CD4-positive, alpha-beta T cell treated with Interleukin-6 for 4 hours (primary cell): ENCODE results near the gene KCNN3.

Experiments
- DNase-seq: peaks from one replicate; pipeline ENCODE4 v3.0.0-alpha.2; 2020; ENCODE audit warnings: mixed read lengths

The KCNN3 gene

DNA sequence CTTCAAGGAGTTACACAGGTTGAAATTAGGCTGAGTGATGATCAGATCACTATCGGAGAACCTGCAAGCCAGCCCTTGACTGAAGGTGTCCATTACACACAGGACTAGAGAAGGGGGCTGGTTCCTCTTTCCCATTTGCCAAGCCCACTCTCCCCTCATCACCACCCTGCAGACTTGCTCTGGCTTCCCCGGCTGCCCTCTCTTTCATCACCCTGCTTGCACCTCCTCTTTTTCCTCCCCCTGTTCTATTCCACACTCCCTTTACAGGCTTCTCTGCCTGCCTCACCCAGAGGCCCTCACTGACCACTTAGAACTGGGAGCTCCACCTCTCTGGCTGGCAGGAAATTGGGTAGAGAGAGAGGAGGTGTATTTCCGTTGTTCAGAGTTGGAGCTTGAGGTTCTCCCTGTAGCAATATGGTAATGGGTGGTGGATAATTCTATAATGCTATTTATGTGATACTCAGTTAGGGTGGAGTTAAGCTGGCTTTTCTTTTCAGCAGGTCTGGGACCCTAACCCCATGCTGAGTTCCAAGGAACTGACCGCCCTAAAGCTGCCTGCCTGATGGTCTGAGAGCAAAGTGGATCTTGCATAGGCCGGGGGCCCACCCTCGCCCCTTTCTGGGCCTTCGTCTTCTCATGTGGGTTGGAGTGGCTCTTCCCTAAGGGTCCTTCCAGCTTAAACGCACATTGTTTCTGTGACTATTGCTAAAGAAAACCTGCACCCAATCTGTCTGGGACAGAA is 150.3 kb downstream of the KCNN3 start:
- no peak for DNase-seq

- no peak for DNase-seq
Observed at GRCh38 chr1:154718566-154718965, 151.5 kb downstream of the KCNN3 start.

GRCh38 chr1:154717528-154717924 is 152.6 kb downstream of the KCNN3 start:
- no peak for DNase-seq

DNA sequence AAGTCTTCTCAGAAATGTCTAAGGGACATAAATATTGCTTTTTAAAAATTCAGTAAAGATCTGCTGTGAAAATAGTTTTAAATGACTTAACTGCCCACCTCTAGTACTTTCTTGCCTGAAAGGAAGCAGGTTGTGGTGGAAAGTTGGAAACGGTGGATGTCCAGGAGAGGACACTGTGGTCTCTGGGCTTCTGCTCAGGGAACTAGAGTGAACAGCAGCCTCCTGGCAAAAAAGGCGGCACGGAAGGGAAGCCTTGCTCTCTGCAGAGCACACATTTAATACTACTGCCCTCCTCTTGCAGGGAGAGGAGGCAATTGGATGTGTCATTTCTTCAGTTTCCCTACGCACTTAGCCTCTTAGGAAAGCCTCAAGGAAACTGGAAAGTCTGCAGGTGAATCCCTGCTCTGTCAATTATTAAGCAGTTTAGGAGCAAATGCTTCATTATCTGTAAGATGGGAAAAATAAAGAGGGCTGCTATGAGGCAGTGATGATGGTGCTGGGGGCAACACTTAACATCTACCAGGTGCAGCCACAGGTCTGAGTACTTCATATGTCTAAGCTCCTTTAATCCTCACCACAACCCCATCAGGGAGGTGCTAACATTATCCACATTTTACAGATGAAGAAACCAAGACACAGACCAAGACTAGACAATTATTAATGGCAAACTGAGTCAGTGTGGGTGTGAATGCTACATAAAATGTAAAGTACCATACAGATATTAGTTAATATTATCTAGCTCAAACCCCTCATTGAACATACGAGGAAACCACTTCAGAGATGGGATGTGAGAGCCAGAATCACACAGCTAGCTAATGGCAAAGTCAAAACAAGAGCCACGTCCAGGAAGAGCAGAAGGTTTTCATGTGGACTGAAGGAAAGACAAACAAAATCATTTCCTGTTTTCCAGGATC is 153.2 kb downstream of the KCNN3 start:
- no peak for DNase-seq

DNA sequence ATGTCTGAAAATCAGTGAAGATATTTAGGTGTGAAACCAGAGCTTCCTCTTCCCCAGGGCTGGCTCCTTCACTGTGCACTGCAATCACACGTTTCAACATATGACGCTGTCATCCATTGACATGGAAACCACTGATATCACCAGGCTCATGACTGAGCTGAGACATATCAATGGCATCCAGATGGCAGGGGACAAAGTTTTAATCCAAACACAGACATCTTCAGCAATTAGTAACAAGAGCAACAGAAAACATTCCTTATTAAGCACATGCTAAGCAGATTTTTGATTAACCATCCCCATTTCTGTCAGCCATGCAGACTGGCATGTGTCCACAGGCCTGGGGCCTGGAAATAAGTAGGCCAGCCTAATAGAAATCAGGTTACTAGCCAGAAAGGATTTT is 154.1 kb downstream of the KCNN3 start:
- no peak for DNase-seq

GRCh38 chr1:154715385-154715784 is 154.7 kb downstream of the KCNN3 start:
- no peak for DNase-seq

- no peak for DNase-seq
Observed at GRCh38 chr1:154714638-154715037, 155.4 kb downstream of the KCNN3 start.

- no peak for DNase-seq
Observed at GRCh38 chr1:154714052-154714623, 155.9 kb downstream of the KCNN3 start.

DNA sequence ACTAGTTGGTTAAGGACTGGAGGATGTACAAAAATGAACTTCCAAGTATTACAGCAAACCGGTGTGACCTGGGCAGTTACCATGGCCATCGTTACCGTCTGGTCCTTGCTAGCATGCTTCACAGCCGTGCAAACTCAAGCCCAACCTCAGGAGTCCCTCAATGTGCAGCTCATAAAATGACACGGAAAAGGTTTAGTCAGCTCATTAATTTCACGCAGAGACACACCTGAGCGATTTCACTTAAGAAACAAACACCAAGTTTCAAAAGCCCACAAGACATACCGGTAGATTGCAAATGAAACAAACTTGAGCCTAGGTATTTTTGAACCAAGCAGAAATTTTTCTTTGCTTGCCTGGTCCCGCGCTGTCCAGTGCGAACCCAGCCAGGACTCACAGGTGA is 157.1 kb downstream of the KCNN3 start:
- no peak for DNase-seq

DNA sequence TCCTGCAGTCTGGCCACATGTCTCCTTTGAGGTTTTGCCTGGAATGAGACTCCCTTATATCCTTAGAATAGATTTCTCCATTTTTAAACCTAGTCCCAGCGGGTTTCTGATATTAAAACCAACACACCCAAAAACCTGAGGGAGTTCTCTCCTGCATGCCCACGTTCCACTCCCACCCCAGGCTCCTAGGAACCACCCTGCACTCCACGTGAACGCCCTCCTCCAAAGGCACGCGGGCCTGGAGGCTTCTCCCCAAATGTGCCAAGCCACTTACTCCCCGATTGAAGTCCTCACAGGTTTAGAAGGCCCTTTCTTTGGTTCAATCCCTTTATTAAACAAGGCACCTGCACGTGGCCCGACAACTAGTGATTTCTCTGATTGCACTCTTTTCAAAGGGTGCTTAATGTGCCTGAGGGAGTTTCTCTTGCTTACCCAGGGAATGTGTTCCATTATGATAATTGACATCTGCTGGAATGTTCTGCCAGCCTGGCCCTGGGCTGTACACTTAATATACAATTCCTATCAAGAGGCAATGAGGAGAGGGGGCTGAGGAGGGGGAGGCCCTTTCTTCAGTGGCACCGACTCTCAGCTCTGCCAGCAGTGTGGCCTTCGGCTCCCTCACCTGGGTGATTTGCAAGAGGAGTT is 157.8 kb downstream of the KCNN3 start:
- no peak for DNase-seq

GRCh38 chr1:154711416-154711815 is 158.7 kb downstream of the KCNN3 start:
- no peak for DNase-seq

DNA sequence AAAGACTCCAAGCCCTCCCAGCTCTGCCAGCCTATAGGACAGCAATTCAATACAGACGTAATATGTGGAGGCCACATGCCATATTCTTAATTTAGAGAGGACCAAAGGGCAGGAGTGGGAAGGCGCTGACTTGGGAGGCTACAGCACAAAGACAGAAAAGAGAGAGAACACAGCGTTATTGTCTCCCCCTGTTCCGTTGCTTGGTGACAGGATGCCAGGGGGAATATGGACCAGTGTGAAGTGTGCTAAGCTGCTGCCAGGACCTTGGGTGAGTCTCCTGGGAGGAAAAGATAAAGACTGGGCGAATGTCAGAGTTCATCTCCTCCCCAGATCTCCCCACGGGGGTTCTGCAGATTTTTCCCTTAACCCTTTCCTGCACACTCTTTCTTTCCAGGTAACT is 160.0 kb downstream of the KCNN3 start:
- no peak for DNase-seq

- DNase-seq = no peak
Observed at GRCh38 chr1:154707901-154708463, 162.1 kb downstream of the KCNN3 start.

DNA sequence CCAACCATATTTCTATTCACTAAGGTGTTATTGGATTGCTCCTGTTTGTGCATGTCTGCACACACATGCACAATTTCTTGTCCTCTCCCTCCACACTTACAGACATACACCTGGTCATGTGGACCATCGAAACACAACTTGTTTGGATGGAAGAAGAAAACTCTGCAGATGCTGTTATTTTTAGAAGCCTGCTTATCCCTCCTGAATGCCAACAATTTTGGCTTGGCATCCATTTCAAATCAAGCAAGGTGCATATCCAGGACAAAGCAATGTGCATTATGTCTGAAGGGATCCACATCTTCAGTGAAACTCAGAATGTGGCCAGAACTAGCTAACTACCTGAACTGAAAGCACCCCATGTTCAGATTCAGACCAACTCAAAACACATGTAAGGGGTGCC is 163.2 kb downstream of the KCNN3 start:
- DNase-seq = no peak

DNA sequence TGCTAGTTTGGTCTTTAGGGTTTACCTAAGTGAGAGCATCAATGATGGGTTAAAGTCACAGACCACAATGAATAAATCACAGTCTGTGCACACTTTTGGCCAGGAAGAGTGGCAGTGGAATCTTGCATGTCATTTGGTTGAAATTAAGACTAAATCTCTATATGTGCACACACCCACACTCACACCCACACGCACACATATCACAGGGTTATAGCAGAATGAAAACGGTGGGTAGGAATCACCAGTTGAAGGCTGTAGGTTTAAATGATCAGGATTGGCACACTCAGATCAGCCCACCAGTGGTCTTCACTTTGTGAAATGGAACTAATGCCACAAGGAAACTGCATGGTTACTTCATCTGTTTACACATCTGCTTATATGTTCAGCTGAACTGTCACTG is 164.5 kb downstream of the KCNN3 start:
- DNase-seq = no peak

DNA sequence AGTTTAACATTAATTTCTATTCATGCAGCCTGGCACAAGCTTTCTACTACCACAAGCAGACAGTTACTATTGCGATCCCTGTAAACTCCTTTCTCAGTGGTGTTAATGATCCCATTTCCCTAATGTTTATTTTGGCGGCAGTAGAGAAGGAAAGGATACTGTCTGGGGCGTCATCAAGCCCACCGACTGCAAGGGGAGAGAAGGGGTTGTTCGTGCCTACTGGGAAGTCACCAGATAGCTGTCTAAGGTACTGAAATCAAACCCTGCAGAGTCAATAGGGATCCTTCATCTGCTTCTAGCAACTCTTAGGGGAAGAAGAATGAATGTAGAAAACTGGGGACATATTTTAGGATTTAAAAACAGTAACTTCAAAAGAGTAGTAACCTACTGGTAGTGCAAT is 166.9 kb downstream of the KCNN3 start:
- DNase-seq = no peak

- DNase-seq = no peak
Observed at GRCh38 chr1:154698320-154699096, 171.6 kb downstream of the KCNN3 start.

DNA sequence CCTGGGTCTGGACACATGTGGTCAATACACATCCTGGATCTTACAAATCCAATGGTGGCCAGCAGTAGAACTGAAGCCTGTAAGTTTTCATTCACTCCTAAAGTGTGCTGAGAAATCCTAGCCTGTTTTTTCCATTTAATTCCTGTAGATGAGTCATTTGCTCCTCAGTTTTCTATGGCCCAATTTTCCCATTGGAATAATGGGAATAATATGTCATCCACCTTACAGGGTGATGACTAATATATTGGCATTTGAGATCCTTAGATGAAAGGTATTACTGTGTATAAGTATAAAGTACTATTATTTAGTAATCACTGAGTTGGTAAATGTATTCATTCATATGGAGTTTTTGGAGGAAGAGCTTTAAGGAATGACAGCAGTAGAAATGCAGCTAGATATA is 172.4 kb downstream of the KCNN3 start:
- DNase-seq = no peak

- no peak for DNase-seq
Observed at GRCh38 chr1:154696456-154696855, 173.6 kb downstream of the KCNN3 start.

- no peak for DNase-seq
Observed at GRCh38 chr1:154695985-154696384, 174.1 kb downstream of the KCNN3 start.

- DNase-seq = no peak
Observed at GRCh38 chr1:154694995-154695394, 175.1 kb downstream of the KCNN3 start.

GRCh38 chr1:154689083-154689482 is 181.0 kb downstream of the KCNN3 start:
- DNase-seq = no peak
